K562 (cell line): ENCODE results near the gene NANS. TPM values are rescaled to one million over a fixed set of nuclear protein-coding genes. Genes with fewer than 3 reads are reported as not detected.

Source experiments
- ATF2 ChIP-seq: sonication (generic); formaldehyde crosslinking; IDR thresholded peaks from 2 replicates; pipeline ENCODE4 v1.8.1; 2022; ENCODE audit warnings: missing genetic modification reagents
- CREM ChIP-seq: IDR thresholded peaks from 2 replicates; pipeline ENCODE4 v1.6.1; 2014; ENCODE audit warnings: antibody characterized with exemption, low read depth
- E2F4 ChIP-seq: sonication (generic); formaldehyde crosslinking; IDR thresholded peaks from 2 replicates; pipeline ENCODE4 v1.8.0; 2022; ENCODE audit warnings: mild to moderate bottlenecking, low read depth, missing genetic modification reagents
- E2F8 ChIP-seq: fragments of 450-650 bp; IDR thresholded peaks from 2 replicates; pipeline ENCODE4 v1.7.1; 2018; ENCODE audit warnings: mild to moderate bottlenecking, low read depth; ENCODE audit not compliant: partially characterized antibody
- ETV6 ChIP-seq, 3 experiments: fragments of 150-350 bp in 1 of 3; sonication (generic) in 1 of 3; formaldehyde crosslinking in 1 of 3; IDR thresholded peaks; 2 replicates each; pipeline versions ENCODE4 v1.6.1 to v1.8.0; 2014 to 2022; ENCODE audit warnings: borderline replicate concordance in 2 of 3, low read depth in 2 of 3, antibody characterized with exemption in 1 of 3, low read length in 1 of 3, mild to moderate bottlenecking in 1 of 3, missing genetic modification reagents in 1 of 3
- IFI16 ChIP-seq: fragments of 250-450 bp; sonication (Bioruptor Pico); IDR thresholded peaks from 2 replicates; pipeline ENCODE4 v2.1.2; 2022; ENCODE audit warnings: mild to moderate bottlenecking, inconsistent platforms
- MCM2 ChIP-seq: fragments of 450-650 bp; IDR thresholded peaks from 2 replicates; pipeline ENCODE4 v1.6.1; 2017; ENCODE audit warnings: low read depth, mild to moderate bottlenecking
- MCM7 ChIP-seq, 2 experiments: fragments of 450-650 bp; IDR thresholded peaks; 2 replicates each; pipeline ENCODE4 v1.6.1; 2016 to 2018
- PREB ChIP-seq: sonication (generic); formaldehyde crosslinking; IDR thresholded peaks from 2 replicates; pipeline ENCODE4 v1.8.1; 2023; ENCODE audit warnings: mild to moderate bottlenecking, missing genetic modification reagents
- RAD21 ChIP-seq, 2 experiments: fragments of 250-450 bp in 1 of 2; fragments of 450-650 bp in 1 of 2; sonication (Bioruptor Pico) in 1 of 2; formaldehyde crosslinking in 1 of 2; IDR thresholded peaks in 1 of 2; conservative IDR thresholded peaks in 1 of 2; 2 replicates each; pipeline versions ENCODE4 v1.4.0 to v1.8.0; 2020 to 2022; ENCODE audit warnings: mild to moderate bottlenecking in 2 of 2, moderate library complexity in 1 of 2
- RFX1 ChIP-seq: fragments of 450-650 bp; IDR thresholded peaks from 2 replicates; pipeline ENCODE4 v1.6.1; 2016; ENCODE audit warnings: mild to moderate bottlenecking, moderate library complexity
- SRSF3 ChIP-seq: fragments of 200-400 bp; formaldehyde crosslinking; IDR thresholded peaks from 2 replicates; pipeline ENCODE4 v1.6.1; 2016; ENCODE audit warnings: mild to moderate bottlenecking, low read length, moderate library complexity; ENCODE audit not compliant: insufficient read depth
- TSHZ1 ChIP-seq: fragments of 250-450 bp; sonication (Bioruptor Pico); IDR thresholded peaks from 2 replicates; pipeline ENCODE4 v1.4.0; 2020; ENCODE audit warnings: mild to moderate bottlenecking, moderate library complexity
- ZBED1 ChIP-seq: IDR thresholded peaks from 2 replicates; pipeline ENCODE4 v1.6.1; 2014
- ZNF780A ChIP-seq: fragments of 250-450 bp; sonication (Bioruptor Pico); IDR thresholded peaks from 2 replicates; pipeline ENCODE4 v1.5.0; 2021; ENCODE audit warnings: mild to moderate bottlenecking
- polyA plus RNA-seq, 8 experiments: library from polyadenylated mRNA; depleted of rRNA in 4 of 8; stranded (reverse) in 5 of 8; unstranded in 3 of 8; fragments of >200 nt; fragmentation: Nextera tagmentation in 2 of 8; fragmentation: Illumina TruSeq in 1 of 8; extraction: Ambion mirVana in 2 of 8; extraction: Trizol in 1 of 8; gene quantifications; 2 replicates each; pipeline versions ENCODE4 v1.2.1 to v1.2.3, GENCODE V29; 2011 to 2014; ENCODE audit warnings: inconsistent platforms in 1 of 8, missing spikeins in 1 of 8
- total RNA-seq, 7 experiments: library from RNA; depleted of rRNA in 6 of 7; stranded (reverse); fragments of >200 nt in 6 of 7; fragmentation: Illumina TruSeq in 2 of 7; extraction: Trizol in 2 of 7; gene quantifications; 2 replicates each; pipeline versions ENCODE4 v1.2.1 to v1.2.3, GENCODE V29; 2011 to 2021; ENCODE audit warnings: low replicate concordance in 1 of 7

Gene NANS
- total and polyA plus RNA-seq, 9 of the 15 experiments (the other 6 are each of a cell fraction or from before 2014, with no cell fraction given): 37.1 to 181 (median 137) TPM

- TF ChIP-seq ATF2 (no peak), TSHZ1 (CRISPR knock-in tag) (no peak), SRSF3 (no peak), RFX1 (no peak), PREB (CRISPR knock-in tag) (0 out of 2 replicates have a peak, but pooled peaks have one; percentile 24), RAD21 (CRISPR knock-in tag; conservative IDR thresholded peaks at IDR 0.05 in 1 of 2, IDR thresholded peaks at IDR 0.05 in 1 of 2) (peak in 1 of 2 experiments; percentile 65; a peak in 3 of 4 replicates), ETV6 (IDR thresholded peaks at IDR 0.05; ENCODE audit: borderline replicate concordance in 1 of 2, low read depth in 2 of 2, low read length in 1 of 2) (no peak), ETV6 (CRISPR knock-in tag; IDR thresholded peaks at IDR 0.05; ENCODE audit: borderline replicate concordance) (no peak; the same call in 1 of the 2 replicates), E2F8 (no peak), ZNF780A (CRISPR knock-in tag) (no peak), ZBED1 (no peak), IFI16 (CRISPR knock-in tag) (no peak), MCM2 (no peak), MCM7 (IDR thresholded peaks at IDR 0.05) (no peak), E2F4 (CRISPR knock-in tag) (peak; percentile 64; the same call in 1 of the 2 replicates), CREM (0 out of 2 replicates have a peak, but pooled peaks have one; percentile 3)
Observed at GRCh38 chr9:98118640-98119601, 62.4 kb downstream of the NANS start, which contains the start of gene TRIM14 (continued).
